ENCODE results near the gene DDOST. TPM values are rescaled to one million over a fixed set of nuclear protein-coding genes. Genes with fewer than 3 reads are reported as not detected.
"Not testable (repeated sequence)": the region's sequence is repeated elsewhere in the genome, so short reads cannot be mapped to it uniquely, and the experiment has no call there.

The DDOST gene
- total and polyA plus RNA-seq, 2 experiments from 2014 or later: 151 to 270 TPM

DNA sequence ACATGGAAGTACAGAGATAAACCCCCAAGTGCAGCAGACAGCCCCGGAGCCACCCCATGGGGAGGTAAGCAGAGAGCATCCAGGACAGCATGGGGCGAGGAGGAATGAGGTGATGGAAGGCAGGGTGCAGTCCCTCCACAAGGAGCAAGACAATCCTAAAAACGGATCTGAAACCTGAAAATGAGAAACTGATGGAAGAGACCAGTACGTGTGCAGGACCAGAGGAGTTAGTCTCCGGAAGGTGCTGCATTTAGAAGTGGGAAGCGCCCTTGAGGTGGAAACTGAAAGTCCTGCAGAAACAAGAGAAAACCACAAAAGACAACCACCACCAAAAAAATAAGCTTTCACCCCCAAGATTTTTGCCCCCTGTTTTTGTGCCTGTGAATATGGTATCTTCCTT is 17.4 kb upstream of the DDOST start:
- no peaks in the 10 kb centered on the region for H3K4me1 Mint-ChIP-seq
- H3K79me2 ChIP-seq (replicated peaks; ENCODE audit: insufficient read depth): no peaks in the 10 kb centered on the region
- ATAC-seq: no peak
- no peaks in the 10 kb centered on the region for H3K4me1 ChIP-seq (ENCODE audit: insufficient read depth)
- no peak overlapping the region for H2AFZ ChIP-seq
- DNase-seq (ENCODE audit: low spot score): no peak
- no peaks in the 10 kb centered on the region for H3K9me2 ChIP-seq (ENCODE audit: insufficient read depth)
- H3K4me3 Mint-ChIP-seq: no peak overlapping the region
- no peaks in the 10 kb centered on the region for H4K20me1 ChIP-seq (replicated peaks; ENCODE audit: insufficient read depth)
- TF ChIP-seq STAT1 (IDR thresholded peaks at IDR 0.05; ENCODE audit: unreplicated experiment): no peak
- no peak for TF ChIP-seq NANOG (IDR thresholded peaks at IDR 0.05; ENCODE audit: borderline replicate concordance)
- TF ChIP-seq EZH2phosphoT487 (IDR thresholded peaks at IDR 0.05; ENCODE audit: unreplicated experiment): no peak
- no peak for TF ChIP-seq ZNF114 (CRISPR knock-in tag; IDR thresholded peaks at IDR 0.05)
- TF ChIP-seq, protein P1, sequence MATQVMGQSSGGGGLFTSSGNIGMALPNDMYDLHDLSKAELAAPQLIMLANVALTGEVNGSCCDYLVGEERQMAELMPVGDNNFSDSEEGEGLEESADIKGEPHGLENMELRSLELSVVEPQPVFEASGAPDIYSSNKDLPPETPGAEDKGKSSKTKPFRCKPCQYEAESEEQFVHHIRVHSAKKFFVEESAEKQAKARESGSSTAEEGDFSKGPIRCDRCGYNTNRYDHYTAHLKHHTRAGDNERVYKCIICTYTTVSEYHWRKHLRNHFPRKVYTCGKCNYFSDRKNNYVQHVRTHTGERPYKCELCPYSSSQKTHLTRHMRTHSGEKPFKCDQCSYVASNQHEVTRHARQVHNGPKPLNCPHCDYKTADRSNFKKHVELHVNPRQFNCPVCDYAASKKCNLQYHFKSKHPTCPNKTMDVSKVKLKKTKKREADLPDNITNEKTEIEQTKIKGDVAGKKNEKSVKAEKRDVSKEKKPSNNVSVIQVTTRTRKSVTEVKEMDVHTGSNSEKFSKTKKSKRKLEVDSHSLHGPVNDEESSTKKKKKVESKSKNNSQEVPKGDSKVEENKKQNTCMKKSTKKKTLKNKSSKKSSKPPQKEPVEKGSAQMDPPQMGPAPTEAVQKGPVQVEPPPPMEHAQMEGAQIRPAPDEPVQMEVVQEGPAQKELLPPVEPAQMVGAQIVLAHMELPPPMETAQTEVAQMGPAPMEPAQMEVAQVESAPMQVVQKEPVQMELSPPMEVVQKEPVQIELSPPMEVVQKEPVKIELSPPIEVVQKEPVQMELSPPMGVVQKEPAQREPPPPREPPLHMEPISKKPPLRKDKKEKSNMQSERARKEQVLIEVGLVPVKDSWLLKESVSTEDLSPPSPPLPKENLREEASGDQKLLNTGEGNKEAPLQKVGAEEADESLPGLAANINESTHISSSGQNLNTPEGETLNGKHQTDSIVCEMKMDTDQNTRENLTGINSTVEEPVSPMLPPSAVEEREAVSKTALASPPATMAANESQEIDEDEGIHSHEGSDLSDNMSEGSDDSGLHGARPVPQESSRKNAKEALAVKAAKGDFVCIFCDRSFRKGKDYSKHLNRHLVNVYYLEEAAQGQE (IDR thresholded peaks at IDR 0.05; ENCODE audit: unreplicated experiment): no peak
- TF ChIP-seq CREB1 (CRISPR knock-in tag; IDR thresholded peaks at IDR 0.05; ENCODE audit: low read depth): no peak
- TF ChIP-seq, protein P2, sequence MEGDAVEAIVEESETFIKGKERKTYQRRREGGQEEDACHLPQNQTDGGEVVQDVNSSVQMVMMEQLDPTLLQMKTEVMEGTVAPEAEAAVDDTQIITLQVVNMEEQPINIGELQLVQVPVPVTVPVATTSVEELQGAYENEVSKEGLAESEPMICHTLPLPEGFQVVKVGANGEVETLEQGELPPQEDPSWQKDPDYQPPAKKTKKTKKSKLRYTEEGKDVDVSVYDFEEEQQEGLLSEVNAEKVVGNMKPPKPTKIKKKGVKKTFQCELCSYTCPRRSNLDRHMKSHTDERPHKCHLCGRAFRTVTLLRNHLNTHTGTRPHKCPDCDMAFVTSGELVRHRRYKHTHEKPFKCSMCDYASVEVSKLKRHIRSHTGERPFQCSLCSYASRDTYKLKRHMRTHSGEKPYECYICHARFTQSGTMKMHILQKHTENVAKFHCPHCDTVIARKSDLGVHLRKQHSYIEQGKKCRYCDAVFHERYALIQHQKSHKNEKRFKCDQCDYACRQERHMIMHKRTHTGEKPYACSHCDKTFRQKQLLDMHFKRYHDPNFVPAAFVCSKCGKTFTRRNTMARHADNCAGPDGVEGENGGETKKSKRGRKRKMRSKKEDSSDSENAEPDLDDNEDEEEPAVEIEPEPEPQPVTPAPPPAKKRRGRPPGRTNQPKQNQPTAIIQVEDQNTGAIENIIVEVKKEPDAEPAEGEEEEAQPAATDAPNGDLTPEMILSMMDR (conservative IDR thresholded peaks at IDR 0.05; ENCODE audit: low read depth in 2 of 2): no peak
- TF ChIP-seq, protein P3, sequence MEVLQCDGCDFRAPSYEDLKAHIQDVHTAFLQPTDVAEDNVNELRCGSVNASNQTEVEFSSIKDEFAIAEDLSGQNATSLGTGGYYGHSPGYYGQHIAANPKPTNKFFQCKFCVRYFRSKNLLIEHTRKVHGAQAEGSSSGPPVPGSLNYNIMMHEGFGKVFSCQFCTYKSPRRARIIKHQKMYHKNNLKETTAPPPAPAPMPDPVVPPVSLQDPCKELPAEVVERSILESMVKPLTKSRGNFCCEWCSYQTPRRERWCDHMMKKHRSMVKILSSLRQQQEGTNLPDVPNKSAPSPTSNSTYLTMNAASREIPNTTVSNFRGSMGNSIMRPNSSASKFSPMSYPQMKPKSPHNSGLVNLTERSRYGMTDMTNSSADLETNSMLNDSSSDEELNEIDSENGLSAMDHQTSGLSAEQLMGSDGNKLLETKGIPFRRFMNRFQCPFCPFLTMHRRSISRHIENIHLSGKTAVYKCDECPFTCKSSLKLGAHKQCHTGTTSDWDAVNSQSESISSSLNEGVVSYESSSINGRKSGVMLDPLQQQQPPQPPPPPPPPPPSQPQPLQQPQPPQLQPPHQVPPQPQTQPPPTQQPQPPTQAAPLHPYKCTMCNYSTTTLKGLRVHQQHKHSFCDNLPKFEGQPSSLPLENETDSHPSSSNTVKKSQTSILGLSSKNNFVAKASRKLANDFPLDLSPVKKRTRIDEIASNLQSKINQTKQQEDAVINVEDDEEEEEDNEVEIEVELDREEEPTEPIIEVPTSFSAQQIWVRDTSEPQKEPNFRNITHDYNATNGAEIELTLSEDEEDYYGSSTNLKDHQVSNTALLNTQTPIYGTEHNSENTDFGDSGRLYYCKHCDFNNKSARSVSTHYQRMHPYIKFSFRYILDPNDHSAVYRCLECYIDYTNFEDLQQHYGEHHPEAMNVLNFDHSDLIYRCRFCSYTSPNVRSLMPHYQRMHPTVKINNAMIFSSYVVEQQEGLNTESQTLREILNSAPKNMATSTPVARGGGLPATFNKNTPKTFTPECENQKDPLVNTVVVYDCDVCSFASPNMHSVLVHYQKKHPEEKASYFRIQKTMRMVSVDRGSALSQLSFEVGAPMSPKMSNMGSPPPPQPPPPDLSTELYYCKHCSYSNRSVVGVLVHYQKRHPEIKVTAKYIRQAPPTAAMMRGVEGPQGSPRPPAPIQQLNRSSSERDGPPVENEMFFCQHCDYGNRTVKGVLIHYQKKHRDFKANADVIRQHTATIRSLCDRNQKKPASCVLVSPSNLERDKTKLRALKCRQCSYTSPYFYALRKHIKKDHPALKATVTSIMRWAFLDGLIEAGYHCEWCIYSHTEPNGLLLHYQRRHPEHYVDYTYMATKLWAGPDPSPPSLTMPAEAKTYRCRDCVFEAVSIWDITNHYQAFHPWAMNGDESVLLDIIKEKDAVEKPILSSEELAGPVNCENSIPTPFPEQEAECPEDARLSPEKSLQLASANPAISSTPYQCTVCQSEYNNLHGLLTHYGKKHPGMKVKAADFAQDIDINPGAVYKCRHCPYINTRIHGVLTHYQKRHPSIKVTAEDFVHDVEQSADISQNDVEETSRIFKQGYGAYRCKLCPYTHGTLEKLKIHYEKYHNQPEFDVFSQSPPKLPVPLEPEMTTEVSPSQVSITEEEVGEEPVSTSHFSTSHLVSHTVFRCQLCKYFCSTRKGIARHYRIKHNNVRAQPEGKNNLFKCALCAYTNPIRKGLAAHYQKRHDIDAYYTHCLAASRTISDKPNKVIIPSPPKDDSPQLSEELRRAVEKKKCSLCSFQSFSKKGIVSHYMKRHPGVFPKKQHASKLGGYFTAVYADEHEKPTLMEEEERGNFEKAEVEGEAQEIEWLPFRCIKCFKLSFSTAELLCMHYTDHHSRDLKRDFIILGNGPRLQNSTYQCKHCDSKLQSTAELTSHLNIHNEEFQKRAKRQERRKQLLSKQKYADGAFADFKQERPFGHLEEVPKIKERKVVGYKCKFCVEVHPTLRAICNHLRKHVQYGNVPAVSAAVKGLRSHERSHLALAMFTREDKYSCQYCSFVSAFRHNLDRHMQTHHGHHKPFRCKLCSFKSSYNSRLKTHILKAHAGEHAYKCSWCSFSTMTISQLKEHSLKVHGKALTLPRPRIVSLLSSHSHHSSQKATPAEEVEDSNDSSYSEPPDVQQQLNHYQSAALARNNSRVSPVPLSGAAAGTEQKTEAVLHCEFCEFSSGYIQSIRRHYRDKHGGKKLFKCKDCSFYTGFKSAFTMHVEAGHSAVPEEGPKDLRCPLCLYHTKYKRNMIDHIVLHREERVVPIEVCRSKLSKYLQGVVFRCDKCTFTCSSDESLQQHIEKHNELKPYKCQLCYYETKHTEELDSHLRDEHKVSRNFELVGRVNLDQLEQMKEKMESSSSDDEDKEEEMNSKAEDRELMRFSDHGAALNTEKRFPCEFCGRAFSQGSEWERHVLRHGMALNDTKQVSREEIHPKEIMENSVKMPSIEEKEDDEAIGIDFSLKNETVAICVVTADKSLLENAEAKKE (CRISPR knock-in tag; IDR thresholded peaks at IDR 0.05): no peak
- no peak for TF ChIP-seq EZH2 (IDR thresholded peaks at IDR 0.05; ENCODE audit: low read depth, unreplicated experiment)
- H3K4me3 ChIP-seq: no peak overlapping the region
- H3K27me3 Mint-ChIP-seq (ENCODE audit: insufficient read depth, low read depth, poor library complexity): no peaks in the 10 kb centered on the region
- no peaks in the 10 kb centered on the region for H3K27me3 ChIP-seq (ENCODE audit: insufficient read depth)
- H3K9me3 Mint-ChIP-seq: no peaks in the 10 kb centered on the region
- no peak overlapping the region for H3K27ac Mint-ChIP-seq
- H3F3A ChIP-seq (replicated peaks; ENCODE audit: low read depth): no peaks in the 10 kb centered on the region
- peaks cover 26% of the 10 kb centered on the region for H3K36me3 Mint-ChIP-seq (ENCODE audit: low read depth)
- H3K4me2 ChIP-seq: no peak overlapping the region
- no peaks in the 10 kb centered on the region for H3K36me3 ChIP-seq (ENCODE audit: insufficient read depth)
- H3K27ac ChIP-seq (ENCODE audit: low read depth): no peak overlapping the region

DNA sequence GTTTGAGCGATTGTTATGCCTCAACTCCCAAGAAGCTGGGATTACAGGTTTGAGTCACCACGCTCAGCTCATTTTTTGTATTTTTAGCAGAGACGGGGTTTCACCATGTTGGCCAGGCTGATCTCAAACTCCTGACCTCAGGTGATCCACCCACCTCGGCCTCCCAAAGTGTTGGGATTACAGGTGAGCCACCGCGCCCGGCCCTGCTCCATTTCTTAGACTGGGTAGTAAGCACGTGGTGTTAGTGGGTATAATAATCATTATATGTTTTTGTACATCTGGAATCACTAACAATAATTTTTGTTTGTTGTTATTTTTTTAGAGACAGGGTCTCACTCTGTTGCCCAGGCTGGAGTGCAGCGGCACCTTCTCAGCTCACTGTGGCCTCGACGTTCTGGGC is 12.5 kb upstream of the DDOST start:
- H3K9me3 Mint-ChIP-seq; H3K27ac ChIP-seq (ENCODE audit: low read depth); H4K20me1 ChIP-seq (replicated peaks; ENCODE audit: insufficient read depth); ATAC-seq; H3K27ac Mint-ChIP-seq; H3K4me1 Mint-ChIP-seq; H3K79me2 ChIP-seq (replicated peaks; ENCODE audit: insufficient read depth); H3K36me3 ChIP-seq (ENCODE audit: insufficient read depth); H2AFZ ChIP-seq; H3F3A ChIP-seq (replicated peaks; ENCODE audit: low read depth); H3K4me1 ChIP-seq (ENCODE audit: insufficient read depth); H3K27me3 ChIP-seq (ENCODE audit: insufficient read depth); H3K4me3 Mint-ChIP-seq; H3K4me2 ChIP-seq; H3K9me2 ChIP-seq (ENCODE audit: insufficient read depth); DNase-seq (ENCODE audit: low spot score); H3K27me3 Mint-ChIP-seq (ENCODE audit: insufficient read depth, low read depth, poor library complexity); H3K4me3 ChIP-seq: not testable (repeated sequence)
- H3K36me3 Mint-ChIP-seq (ENCODE audit: low read depth): peaks cover 14% of the 10 kb centered on the region

Data from GM23338 (cell line).